NOMO-1 treated with DMSO at 0.1 percent for 48 hours (cell line): ENCODE results near the gene SLC25A21.
"Not testable (repeated sequence)": the region's sequence is repeated elsewhere in the genome, so short reads cannot be mapped to it uniquely, and the experiment has no call there.

ENCODE experiments used
- DNase-seq: peaks from one replicate; lab custom pipeline; 2025; ENCODE audit not compliant: unreplicated experiment; lab: John Stamatoyannopoulos, UW

SLC25A21 gene

DNA sequence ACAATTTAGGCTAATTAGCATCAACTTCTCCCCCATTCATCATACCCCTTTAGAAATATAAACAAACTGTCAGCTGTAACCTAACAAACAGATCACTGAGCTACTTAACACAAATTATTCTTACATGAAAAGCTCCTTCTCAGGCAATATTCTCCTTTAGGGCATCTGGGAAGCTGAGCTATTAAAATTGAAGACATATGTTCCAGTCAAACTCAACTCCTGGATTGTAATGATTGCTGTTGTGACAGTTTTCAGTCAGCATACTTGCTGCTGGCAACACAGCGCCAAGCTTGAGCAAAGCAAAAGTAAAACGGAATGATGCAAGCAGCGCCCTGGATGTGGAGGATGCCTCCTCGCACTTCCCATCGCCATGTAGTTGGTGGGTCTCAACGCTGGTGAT is 82.4 kb downstream of the SLC25A21 start:
- DNase-seq = no peak

DNA sequence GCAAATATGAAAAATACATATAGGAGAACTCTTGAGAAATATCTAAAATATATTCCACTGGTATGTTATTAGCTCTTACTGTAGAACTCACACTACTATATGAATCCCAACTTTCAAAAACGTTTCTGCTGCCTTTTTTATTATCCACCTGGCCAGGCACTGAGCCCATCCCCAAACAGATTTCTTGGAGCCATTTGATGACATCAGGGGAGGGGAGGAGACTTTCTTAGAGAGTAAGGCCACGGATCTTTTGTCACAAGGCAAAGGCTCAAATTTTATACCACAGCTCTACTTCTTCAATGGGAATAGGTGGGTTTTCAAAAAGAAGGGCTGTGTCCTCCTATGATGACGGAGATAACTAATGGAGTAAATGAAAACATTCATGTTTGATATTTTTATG is 83.0 kb downstream of the SLC25A21 start:
- no peak for DNase-seq

DNA sequence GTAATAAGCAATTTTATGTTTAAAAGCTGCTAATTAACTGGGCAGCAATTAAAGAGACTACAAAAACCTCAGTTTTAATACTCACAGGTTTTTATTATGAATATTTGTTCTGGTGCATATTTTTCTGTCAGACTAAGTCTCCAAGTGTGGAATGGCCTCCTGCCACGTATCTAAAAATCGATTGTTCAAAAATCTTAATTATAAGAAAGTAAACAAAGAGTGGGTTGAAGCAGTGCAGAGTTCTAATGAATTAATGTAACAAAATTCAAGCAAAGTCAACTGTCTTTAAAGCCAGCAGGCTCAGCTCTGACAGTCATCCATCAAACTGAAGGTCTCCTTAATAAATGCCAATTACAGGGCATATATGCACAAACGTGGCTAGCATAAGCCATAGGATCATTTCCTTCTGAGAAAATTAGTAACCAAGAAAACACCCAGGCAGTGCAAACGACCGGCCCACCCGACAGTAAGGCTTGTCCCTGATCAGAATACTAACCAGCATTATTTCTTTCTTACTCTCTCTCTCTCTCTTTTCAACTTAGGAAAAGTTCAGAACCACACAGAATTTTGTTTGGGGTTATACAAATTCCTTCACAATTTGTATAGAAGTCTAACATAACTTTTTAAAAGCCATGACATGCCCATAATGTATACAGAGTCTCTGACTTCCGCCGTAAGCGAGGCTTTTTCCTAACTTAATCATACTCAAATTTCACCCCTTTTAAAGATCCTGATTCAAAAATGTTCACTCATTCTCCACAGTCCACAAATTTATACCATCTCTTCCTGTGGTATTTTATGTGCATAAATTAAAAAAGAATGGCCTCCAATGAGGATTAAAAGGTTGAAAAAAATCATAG is 83.8 kb downstream of the SLC25A21 start:
- DNase-seq = no peak

DNA sequence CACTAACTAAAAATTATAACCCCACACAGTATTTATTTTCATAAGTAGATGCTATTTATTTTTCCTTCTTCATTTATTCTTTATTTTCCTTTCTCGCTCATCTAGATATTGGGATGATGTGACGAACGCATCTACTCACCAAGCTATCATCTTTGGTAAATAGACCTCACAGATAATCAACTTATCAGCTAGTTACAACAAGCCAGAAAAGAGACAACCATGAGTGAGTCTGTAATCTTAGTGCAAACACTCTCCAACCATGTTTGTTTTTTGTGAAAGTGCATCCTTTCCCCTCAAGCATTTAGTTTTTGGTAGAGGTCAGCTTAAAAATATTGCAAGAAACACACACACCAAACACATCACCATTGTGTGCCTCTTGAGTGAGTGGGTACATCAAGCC is 84.9 kb downstream of the SLC25A21 start:
- DNase-seq = no peak

DNA sequence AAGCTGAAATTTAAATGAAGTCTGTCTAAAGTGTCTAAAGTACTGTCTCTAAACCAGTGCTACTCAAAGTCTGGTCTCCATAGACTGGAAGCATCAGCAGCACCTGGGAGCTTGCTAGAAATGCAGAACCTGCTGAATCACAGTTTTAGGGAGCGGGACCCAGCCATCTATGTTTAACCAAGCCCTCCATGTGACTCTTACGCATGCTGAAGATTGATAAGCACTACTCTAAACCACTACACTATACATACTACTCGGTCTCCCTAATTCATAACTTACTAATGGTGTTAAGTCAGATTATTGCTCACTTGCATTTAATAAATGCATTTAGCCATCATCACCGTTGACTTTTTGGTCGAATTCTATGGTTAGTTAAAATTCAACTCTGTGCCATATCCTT is 88.8 kb downstream of the SLC25A21 start:
- DNase-seq = no peak

DNA sequence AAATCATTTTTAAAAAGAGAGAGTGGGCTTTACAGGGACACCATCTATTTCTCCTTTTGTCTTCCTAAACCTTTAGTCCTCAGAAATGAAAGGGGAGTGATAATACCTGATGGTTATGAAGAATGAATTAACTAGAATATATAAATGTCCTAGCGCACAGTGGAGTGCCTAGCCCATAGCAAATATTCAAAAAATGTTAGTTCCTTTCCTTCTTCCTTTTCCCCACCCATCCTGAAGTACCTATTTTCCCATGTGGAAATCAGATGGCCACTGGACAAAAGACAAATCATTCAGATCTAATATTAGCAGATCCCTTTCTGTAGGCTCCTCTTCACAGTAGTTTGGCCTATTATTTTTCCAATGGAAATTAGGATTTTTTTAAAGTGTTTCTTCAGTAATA is 90.0 kb downstream of the SLC25A21 start:
- DNase-seq = no peak

DNA sequence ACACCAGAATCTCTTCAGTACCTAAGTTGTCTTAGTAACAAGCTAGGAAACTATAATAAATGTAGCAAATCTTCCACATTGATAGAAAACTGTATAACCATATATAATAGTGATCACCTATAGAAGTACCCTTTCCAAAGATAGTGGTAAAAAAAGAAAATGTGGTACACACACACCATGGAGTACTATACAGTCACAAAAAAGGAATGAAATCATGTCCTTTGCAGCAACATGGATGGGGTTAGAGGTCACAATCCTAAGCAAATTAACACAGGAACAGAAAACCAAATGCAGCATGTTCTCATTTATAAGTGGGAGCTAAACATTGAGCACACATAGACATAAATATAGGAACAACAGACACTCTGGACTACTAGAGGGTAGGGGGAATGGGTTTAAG is 90.5 kb downstream of the SLC25A21 start:
- no peak for DNase-seq

DNA sequence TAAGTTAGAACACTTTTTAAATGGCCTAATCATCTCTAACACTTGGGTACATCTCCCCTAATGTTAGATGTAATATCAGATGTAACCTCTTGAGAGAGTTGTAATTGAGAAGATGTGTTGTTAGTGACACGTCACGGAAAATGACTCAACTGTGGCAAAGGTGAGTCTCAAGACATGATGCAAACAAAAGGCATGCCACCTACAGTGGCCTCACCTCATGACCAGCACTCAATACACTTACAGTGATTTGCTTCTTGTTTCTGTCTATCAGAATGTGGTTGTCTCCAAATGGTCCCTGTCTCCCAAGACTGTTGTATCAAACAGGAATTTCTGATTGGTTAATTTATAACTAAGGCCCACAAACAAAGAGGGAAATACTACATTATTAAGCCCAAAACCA is 91.2 kb downstream of the SLC25A21 start:
- no peak for DNase-seq

DNA sequence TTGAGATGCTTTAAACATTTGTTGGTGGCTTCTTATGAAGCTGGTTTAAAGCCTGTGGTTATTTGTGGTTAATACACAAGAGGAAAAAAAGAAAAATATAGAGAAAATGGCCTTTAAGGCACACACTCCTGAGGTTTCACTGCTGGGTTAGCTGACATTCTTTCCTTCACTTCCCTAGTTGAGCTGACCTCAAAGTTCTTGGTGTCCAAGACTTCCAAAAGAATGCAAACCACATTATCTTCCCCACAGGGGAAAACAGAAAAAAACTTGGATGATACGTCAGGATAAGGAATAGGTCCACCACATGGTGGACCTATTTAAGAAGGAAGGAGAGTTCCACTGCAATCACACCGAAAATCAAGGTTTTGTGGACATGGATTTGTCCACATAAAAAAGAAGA is 94.3 kb downstream of the SLC25A21 start:
- no peak for DNase-seq

DNA sequence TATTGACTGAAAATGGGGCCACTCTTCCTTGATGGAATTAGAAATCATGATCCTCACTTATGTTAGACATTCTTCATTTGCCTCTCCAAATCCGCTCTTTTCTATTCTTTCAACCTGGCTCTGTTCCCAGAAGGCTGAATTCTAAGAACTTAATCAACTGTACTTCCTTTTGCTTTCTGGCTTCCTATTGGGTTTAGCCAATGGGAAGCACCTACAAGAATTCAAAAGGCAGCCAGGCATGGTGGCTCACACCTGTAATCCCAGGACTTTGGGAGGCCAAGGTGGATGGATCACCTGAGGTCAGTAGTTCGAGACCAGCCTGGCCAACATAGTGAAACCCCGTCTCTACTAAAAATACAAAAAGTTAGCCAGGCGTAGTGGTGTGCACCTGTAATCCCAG is 98.1 kb downstream of the SLC25A21 start:
- DNase-seq = not testable (repeated sequence)

DNA sequence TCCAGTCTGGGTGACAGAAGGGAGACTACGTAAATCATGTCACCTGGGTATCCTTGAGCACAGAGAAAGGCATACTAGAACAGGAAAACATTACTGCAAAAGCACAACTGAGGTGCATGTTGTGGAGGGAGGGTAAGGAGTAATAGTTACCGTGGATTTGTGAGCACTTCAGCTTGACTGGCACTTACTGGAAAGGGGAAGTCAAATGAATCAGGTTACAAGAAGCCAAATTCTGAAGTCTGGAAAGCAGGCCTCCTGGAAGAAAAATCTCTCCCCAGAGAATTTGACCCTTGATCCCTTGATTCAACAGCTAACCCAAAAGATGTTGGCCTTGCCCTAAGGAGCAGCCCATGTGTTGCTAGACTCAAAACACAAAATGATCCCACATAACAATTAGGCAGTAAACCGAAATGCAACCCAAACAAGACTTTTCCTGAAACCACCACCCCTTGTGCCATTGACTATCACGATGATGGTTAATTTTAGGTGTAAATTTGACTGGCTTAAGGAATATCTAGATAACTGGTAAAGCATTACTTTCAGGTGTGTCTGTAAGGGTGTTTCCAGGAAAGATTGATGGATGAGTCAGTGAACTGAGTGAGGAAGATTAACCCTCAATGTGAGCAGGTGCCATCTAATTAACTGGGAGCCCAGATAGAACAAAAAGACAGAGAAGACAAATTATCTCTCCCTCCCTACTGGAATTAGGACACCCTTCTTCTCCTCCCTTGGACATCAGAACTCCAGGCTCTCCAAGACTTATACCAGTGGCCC is 108.8 kb downstream of the SLC25A21 start:
- no peak for DNase-seq

DNA sequence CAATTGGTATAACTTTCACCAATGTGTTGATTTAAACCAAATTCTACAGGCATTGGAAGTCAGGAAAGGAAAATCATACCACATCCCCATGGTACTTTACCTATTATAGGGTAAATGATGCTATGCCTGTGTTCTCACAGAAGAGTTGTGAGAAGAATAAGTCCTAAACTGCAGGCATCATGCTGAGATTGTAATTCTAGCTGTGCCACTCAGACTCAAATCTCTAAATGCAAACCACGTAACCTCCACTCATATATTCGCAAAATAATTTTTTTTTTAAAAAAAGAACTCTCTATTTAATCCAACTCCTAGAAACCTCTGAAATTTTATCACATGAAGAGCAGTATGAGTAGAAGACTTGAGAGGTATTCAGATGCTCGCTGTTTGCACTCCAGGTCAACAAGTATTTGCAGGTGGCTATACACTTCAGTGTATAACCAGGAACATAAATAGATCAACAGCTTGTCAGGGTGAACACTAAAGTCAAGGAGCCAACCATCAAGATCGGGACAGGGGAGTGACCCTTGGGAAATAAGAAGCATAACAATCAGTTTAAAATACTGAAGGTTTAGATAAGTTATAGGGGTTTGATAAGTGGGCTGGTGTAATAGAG is 110.1 kb downstream of the SLC25A21 start:
- DNase-seq = no peak

DNA sequence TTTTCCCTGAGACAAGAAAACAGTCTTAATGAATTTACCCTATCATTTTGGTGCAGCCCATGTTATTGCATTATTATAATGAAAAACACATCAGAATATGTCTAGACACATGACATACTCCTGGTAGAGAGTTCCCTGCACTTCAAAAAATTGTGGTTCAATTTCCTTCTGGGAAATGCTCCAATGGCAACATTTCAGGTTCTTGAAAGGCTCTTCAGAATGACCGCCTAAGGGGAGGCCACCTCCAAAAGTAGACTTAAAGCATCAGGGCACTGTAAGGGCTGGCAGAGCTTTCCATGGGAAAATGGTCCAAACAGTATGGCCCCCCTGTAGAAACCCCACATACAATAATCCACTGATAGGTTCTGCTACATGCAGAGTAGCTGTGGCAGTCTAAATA is 110.7 kb downstream of the SLC25A21 start:
- DNase-seq = no peak

DNA sequence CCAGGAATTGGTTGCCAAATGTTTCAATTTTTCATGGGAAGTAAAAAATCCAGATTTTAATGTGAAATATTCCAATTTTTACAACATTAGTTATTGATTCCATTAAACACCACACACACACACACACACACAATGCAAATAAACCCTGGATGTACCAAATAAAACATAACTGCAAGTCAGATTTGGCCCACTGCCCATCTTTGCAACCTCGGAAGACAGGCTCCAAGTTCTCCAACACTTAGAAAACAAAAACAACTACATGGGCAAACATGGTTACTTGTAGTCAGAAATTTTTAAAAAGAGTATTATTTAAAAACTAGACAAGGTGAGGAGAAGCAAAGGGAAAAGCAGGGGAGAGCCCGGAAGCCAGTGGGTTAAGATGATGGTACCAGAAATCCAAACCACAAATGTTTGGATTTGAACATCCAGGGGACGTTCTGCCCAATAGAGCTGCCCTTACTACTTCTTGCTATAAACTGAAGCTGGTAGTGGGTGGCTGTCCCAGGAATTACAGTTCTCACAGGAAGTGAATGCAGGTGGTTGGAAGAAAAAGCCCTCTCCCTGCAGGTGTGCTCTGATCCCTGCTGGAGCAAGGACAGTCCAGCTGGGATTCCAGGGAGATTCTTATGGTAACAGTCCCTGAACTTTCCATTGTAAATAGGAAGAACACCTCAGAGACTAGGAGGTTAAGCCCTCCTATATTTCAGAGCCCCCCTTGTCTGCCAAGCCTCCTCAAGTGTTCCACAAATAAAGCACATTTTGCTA is 111.7 kb downstream of the SLC25A21 start:
- no peak for DNase-seq

DNA sequence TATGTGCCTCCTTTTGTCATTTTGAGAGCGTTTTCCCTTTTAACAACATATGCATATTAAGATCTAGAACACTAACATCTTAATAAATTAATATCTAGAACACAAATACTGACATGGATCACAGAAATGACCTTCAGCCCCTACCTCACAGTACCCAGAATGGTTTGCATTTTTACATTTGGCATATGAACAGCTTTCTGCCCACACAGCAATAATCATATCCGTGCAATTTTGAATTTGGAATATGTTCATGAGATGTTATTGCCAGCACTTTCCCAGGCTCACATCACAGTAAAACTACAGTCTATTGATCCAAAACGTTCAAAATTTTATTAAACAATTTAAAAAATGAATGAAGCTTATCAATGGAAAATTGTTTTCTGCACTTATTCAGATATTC is 114.6 kb downstream of the SLC25A21 start:
- DNase-seq = no peak

DNA sequence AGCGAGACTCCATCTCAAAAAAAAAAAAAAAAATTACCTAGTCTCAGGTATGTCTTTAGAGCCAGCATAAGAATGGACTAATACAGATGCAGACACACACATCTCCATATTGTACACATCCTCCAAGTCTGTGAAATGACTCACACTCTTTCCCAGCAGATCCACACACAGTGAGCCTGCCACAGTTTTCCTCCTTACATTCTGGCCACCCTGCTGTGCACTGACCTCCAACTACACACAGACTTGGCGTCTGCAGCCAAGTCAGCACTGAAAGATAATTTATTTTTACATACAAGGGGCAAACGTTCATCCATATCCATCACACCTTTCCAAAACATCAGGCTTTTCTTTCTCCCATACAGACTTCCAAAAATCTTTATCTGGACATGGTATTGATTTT is 115.9 kb downstream of the SLC25A21 start:
- DNase-seq = no peak

DNA sequence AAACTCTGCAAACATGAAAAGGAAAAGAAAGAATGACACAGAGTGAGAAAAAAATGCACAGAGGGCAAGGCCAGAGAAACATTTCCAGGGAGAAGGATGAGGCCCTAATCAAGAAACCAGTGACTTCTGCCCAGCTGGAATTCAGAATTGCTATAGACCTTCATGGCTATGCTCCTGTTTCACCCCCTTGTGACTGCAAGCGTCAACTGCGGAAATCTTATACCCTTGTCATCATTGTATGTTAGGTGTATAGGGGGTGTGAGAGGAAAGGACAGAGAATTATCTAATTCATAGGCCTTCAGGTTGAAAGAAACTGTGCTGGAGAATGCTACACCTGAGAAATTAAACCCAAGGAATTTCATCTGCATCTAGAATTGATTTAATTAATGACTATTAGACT is 117.5 kb downstream of the SLC25A21 start:
- DNase-seq = no peak

DNA sequence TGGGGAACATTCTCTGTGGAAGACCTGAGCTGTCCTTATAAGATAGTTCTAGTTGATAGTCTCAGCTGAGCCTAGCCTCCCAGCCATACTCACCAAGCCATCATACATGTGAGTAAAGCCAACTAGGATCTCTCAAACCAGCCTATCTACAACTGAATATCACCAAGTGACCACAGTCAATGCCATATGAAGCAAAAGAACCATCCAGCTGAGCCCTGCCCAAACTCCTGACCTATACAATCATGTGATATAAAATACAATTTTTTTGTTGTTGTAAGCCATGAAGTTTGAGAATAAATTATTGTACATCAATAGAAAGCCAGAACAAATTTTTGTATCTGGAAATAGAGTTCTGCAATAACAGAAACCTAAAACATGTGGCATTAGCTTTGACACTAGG is 118.3 kb downstream of the SLC25A21 start:
- no peak for DNase-seq

DNA sequence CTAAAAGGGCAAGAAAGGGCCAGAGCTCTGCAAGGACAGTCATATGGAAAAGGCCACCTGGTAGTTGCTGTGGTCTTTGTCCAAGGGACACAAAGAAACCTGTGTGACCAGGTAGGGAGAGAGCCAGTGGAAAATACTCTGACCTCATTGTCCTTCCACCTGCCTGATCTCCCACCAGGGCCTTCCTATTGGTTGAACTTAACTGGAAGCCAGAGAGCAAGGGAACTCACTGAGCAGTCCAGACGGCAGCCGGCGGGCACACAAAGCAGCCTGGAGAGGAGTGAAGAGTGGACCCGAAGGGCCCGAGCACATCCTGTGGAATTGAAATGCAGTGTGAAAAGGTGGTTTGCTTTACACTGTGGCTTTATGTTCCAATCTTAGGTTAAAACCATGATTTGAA is 120.7 kb downstream of the SLC25A21 start:
- no peak for DNase-seq

DNA sequence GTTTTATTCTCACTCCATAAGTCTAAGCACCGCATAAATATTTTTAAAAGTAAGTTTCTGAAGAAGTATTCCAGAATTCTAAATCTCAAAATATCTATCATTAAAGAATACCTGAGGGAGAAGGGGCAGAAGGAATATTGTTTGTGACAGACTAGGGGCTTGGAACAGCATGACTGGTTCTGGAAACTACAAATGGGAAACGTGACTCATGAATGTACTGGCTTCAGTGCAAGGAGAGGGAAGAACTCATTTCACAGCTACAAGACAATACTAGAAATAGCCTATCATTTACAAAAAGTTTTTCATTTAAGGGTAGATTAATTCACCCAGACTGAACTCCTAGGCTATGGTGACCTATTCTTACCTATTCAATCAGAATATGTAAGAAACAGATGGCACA is 121.3 kb downstream of the SLC25A21 start:
- DNase-seq = no peak

DNA sequence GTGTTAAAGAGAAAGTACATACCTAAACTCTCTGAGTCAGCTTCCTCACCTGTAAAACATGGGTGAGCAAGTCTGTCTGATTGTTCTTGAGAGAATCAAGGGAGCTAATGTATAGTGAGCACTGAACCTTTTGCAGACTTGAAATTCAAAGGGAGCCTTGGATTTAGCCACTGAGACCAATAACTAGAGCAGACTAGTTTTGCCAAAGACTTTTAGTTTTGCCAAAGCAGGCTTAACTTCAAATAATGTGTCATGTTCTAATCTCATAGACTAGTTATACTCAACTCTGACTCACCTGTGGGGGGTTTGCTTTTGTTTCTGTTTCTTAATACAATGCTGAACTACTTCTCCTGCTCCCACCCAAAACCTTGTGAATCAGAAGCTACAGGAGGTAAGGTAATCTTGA is 123.7 kb downstream of the SLC25A21 start:
- no peak for DNase-seq
